Measurements from ENCODE around the gene TH.

TH gene

GRCh38 chr11:2158966-2159365 is 12.6 kb downstream of the TH start:
- H3K4me3 ChIP-seq (ENCODE audit: control insufficient read depth, low read depth, low read length): no peak overlapping the region
- no peak for TF ChIP-seq CTCF (conservative IDR thresholded peaks at IDR 0.05; ENCODE audit: control insufficient read depth, insufficient read depth, low read depth, low read length)
- DNase-seq (ENCODE audit: low read depth): no peak

- H3K4me3 ChIP-seq (ENCODE audit: control insufficient read depth, low read depth, low read length): no peak overlapping the region
- DNase-seq (ENCODE audit: low read depth): no peak
- TF ChIP-seq CTCF (conservative IDR thresholded peaks at IDR 0.05; ENCODE audit: control insufficient read depth, insufficient read depth, low read depth, low read length): no peak
Measured at GRCh38 chr11:2158296-2158737, 13.3 kb downstream of the TH start.

GRCh38 chr11:2157294-2158040 is 14.1 kb downstream of the TH start:
- H3K4me3 ChIP-seq (ENCODE audit: control insufficient read depth, low read depth, low read length): no peak overlapping the region
- TF ChIP-seq CTCF (conservative IDR thresholded peaks at IDR 0.05; ENCODE audit: control insufficient read depth, insufficient read depth, low read depth, low read length): no peak
- no peak for DNase-seq (ENCODE audit: low read depth)

- DNase-seq (ENCODE audit: low read depth): peak; percentile 44
- no peak overlapping the region for H3K4me3 ChIP-seq (ENCODE audit: control insufficient read depth, low read depth, low read length)
- TF ChIP-seq CTCF (conservative IDR thresholded peaks at IDR 0.05; ENCODE audit: control insufficient read depth, insufficient read depth, low read depth, low read length): peak; percentile 70
Measured at GRCh38 chr11:2156416-2157182, 15.0 kb downstream of the TH start.

- TF ChIP-seq CTCF (conservative IDR thresholded peaks at IDR 0.05; ENCODE audit: control insufficient read depth, insufficient read depth, low read depth, low read length): no peak
- DNase-seq (ENCODE audit: low read depth): no peak
- no peak overlapping the region for H3K4me3 ChIP-seq (ENCODE audit: control insufficient read depth, low read depth, low read length)
Measured at GRCh38 chr11:2155511-2155910, 16.1 kb downstream of the TH start.

- no peak for TF ChIP-seq CTCF (conservative IDR thresholded peaks at IDR 0.05; ENCODE audit: control insufficient read depth, insufficient read depth, low read depth, low read length)
- DNase-seq (ENCODE audit: low read depth): no peak
- no peak overlapping the region for H3K4me3 ChIP-seq (ENCODE audit: control insufficient read depth, low read depth, low read length)
Measured at GRCh38 chr11:2154889-2155288, 16.7 kb downstream of the TH start.

All from fibroblast of mammary gland (primary cell).